Skeletal muscle satellite cell (primary cell): Measurements from ENCODE around the gene SOCS6.
A peak's percentile ranks its signal among the peaks of the same experiment; 100 is the strongest.

Experiments
- H3K27me3 ChIP-seq: 2 replicates; pipeline ENCODE4 v1.7.0; 2013; ENCODE audit warnings: low read length; ENCODE audit not compliant: control insufficient read depth, insufficient read depth
- H3K36me3 ChIP-seq: 2 replicates; pipeline ENCODE4 v1.7.0; 2013; ENCODE audit warnings: mild to moderate bottlenecking, control low read depth, low read length; ENCODE audit not compliant: insufficient read depth
- H3K4me1 ChIP-seq: 2 replicates; pipeline ENCODE4 v1.7.0; 2013; ENCODE audit warnings: low read length; ENCODE audit not compliant: control insufficient read depth, insufficient read depth
- H3K4me2 ChIP-seq: 2 replicates; pipeline ENCODE4 v1.7.0; 2013; ENCODE audit warnings: mild to moderate bottlenecking, low read length
- H3K4me3 ChIP-seq: 2 replicates; pipeline ENCODE4 v1.7.0; 2013; ENCODE audit warnings: low read length
- H3K9ac ChIP-seq: 2 replicates; pipeline ENCODE4 v1.7.0; 2013; ENCODE audit warnings: mild to moderate bottlenecking, low read depth, low read length, moderate library complexity
- H3K9me3 ChIP-seq: replicated peaks from 2 replicates; pipeline ENCODE4 v1.7.0; 2013; ENCODE audit warnings: mild to moderate bottlenecking, control low read depth, low read length

SOCS6 gene

DNA sequence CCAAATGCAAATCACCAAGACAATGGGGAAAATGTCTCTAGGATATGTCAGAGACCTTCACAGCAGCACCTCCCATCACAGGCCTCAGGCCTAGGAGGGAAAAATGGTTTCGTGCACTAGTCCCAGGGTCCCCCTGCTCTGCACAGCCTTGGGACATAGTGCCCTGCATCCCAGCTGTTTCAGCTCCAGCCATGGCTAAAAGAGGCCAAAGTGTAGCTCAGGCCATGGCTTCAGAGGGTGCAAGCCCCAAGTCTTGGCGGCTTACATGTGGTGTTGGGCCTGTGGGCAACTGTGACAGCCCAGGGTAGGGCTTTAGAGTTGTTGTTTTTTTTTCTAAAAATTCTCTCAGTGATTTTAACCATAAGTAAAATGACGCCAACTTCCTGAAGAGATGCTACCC lies 25.5 kb upstream of the SOCS6 start:
- Histone ChIP-seq H3K9me3 (no peaks in the 10 kb centered on the region), H3K4me3 (no peak overlapping the region), H3K27me3 (no peaks in the 10 kb centered on the region), H3K4me2 (no peak overlapping the region), H3K36me3 (no peaks in the 10 kb centered on the region), H3K9ac (no peak overlapping the region), H3K4me1 (peaks cover 6% of the 10 kb centered on the region)

DNA sequence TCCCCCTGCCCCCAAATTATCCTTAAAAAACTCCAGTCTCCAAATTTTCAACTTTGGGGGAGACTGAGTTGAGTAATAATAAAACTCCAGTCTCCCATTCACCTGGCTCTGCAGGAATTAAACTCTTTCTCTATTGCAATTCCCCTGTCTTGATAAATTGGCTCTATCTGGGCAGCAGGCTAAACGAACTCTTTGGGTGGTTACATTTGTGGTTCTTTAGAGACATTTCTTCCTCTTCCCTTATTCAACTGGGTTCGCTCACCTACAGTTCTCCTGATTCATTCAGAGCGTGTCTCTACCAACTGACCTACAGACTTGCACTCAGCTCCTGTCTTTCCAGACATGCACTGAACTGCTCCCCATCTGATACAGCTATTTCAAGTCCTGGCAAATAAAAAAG lies 17.1 kb upstream of the SOCS6 start:
- Histone ChIP-seq H3K9ac (no peak overlapping the region), H3K4me2 (no peak overlapping the region), H3K27me3 (no peaks in the 10 kb centered on the region), H3K4me3 (no peak overlapping the region), H3K9me3 (peaks cover 12% of the 10 kb centered on the region), H3K4me1 (no peaks in the 10 kb centered on the region), H3K36me3 (no peaks in the 10 kb centered on the region)

DNA sequence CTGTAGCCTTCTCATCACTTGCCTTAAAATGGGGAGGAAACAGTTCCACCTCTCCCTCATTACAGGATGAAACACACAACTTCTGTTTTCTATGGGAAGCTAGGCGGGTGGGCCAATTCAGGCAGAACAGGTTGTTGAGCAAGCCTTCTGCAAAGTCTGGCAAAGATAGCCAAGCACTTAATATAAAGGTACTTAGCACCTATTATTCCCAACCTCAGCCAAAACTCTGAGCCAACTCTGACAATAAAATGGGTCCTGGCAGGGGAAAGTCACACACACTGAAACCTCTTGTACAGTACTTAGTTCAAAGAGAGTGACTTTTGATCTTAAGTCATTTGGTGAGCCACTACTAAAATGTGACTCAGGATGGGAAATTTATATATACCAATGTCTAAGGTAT lies 15.8 kb upstream of the SOCS6 start:
- Histone ChIP-seq H3K4me3 (no peak overlapping the region), H3K36me3 (no peaks in the 10 kb centered on the region), H3K4me1 (no peaks in the 10 kb centered on the region), H3K9me3 (peaks cover 12% of the 10 kb centered on the region), H3K9ac (no peak overlapping the region), H3K27me3 (no peaks in the 10 kb centered on the region), H3K4me2 (no peak overlapping the region)

DNA sequence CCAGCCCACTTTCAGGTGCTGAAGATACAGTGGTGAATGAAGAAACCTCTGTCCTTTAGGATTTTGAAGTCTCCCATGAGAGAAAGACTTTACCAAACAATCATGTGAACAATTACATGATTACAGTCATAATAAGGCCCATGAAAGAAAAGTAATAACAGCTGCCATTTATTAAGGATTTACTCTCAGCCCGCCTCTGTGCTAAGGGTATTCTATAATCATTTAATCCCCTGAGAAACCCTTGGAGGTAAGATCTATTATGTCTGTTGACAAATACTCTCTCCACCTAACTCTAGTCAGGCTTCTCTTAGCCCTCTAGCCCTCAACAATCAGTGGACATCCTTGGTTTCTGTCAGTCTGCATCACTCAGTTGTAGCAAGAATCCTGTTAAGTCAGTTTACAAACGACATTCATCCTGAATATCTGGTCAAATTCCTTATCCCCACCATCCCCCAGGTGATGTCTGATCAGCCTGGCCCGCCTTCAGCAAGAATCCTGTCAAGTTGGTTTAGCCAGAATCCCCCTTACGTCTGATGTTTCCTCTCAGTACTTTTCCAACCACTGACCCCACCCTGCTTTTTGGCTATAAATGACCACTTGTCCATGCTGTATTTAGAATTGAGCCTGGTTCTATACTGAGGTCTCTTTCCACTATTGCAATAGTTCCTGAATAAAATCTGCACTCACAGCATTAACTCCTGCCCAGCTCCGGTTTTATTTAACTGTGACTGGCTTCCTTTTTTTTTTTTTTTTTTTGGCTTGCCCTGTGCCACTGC lies 12.2 kb upstream of the SOCS6 start:
- peaks cover 9% of the 10 kb centered on the region for H3K9me3 ChIP-seq
- H3K9ac ChIP-seq, result no peak overlapping the region
- H3K27me3 ChIP-seq, result no peaks in the 10 kb centered on the region
- no peak overlapping the region for H3K4me3 ChIP-seq
- no peaks in the 10 kb centered on the region for H3K4me1 ChIP-seq
- H3K4me2 ChIP-seq, result no peak overlapping the region
- H3K36me3 ChIP-seq, result no peaks in the 10 kb centered on the region

- H3K4me3 ChIP-seq, result no peak overlapping the region
- no peaks in the 10 kb centered on the region for H3K36me3 ChIP-seq
- H3K9me3 ChIP-seq, result no peaks in the 10 kb centered on the region
Measured at GRCh38 chr18:70279470-70279869, 9.4 kb upstream of the SOCS6 start.

DNA sequence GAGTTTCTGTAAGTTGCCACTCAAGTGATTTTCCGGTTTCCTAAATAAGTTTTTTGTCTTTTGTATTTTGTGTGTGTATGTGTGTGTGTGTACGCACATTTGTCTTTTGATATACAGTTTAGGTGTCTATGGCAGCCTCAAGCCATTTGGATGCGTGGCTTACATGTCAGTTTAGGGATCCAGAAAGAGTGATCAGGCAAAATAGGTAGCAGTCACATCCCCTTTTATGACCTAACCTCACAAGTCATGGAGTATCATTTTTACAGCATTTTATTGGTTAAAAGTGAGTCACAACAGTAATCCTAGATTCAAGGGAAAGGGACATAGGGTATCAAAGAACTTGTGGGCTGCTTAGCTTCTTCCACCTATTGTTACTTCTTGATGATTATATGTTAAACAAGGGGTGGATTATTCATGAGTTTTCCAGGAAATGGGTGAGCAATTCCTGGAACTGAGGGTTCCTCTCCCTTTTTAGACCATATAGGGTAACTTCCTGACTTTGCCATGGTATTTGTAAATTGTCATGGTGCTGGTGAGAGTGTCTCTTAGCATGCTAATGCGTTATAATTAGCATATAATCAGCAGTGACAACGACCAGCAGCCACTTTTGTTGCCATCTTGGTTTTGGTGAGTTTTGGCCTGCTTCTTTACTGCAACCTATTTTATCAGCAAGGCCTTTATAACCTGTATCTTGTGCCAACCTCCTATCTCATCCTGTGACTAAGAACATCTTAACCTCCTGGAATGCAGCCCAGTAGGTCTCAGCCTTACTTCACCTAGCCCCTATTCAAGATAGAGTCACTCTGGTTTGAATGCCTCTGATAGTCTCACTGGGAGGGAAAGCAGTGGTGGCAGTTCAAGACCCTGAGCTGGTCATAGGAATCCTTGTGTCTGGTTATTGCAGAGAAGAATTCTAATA lies 8.6 kb upstream of the SOCS6 start:
- Histone ChIP-seq H3K4me1 (no peaks in the 10 kb centered on the region), H3K27me3 (no peaks in the 10 kb centered on the region), H3K9ac (no peak overlapping the region), H3K9me3 (no peaks in the 10 kb centered on the region), H3K4me2 (no peak overlapping the region), H3K4me3 (no peak overlapping the region), H3K36me3 (no peaks in the 10 kb centered on the region)

More at GRCh38 chr18:70279470-70279869, 9.4 kb upstream of the SOCS6 start:
- H3K9ac ChIP-seq, result no peak overlapping the region
- no peak overlapping the region for H3K4me2 ChIP-seq
- no peaks in the 10 kb centered on the region for H3K27me3 ChIP-seq
- no peaks in the 10 kb centered on the region for H3K4me1 ChIP-seq

GRCh38 chr18:70284976-70285620 lies 3.7 kb upstream of the SOCS6 start:
- H3K36me3 ChIP-seq, result no peaks in the 10 kb centered on the region

DNA sequence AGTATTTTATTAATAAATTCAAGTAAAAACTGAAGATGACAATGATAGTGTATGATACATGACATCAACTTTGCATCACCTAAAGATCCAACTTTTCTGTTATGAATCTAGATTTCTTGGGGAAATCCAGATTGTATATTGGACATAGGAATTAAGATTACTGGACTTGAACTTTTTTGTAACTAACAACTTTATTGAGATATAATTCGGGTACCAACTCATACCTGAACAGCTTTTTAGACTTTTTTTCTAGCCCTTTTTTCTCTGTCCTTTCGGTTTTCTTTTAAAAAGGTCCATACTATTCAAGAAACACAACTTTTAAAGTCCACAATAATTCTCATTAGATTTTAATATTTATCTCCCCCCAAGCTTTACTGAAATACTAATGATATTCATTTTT lies 1.1 kb upstream of the SOCS6 start:
- peak overlapping the region; percentile 96 for H3K4me3 ChIP-seq
- H3K9ac ChIP-seq, result peak overlapping the region; percentile 96
- peaks cover 19% of the 10 kb centered on the region for H3K4me1 ChIP-seq
- H3K4me2 ChIP-seq, result peak overlapping the region; percentile 79
- H3K9me3 ChIP-seq, result no peaks in the 10 kb centered on the region
- no peaks in the 10 kb centered on the region for H3K36me3 ChIP-seq
- H3K27me3 ChIP-seq, result no peaks in the 10 kb centered on the region

More at GRCh38 chr18:70284976-70285620, 3.7 kb upstream of the SOCS6 start:
- Histone ChIP-seq H3K9ac (no peak overlapping the region), H3K27me3 (no peaks in the 10 kb centered on the region), H3K4me1 (no peaks in the 10 kb centered on the region), H3K9me3 (no peaks in the 10 kb centered on the region), H3K4me3 (no peak overlapping the region), H3K4me2 (no peak overlapping the region)

GRCh38 chr18:70288171-70288850 lies 534 bp upstream of the SOCS6 start:
- H3K4me2 ChIP-seq, result peak overlapping the region; percentile 79
- H3K27me3 ChIP-seq, result no peaks in the 10 kb centered on the region
- peak overlapping the region; percentile 96 for H3K4me3 ChIP-seq
- H3K9ac ChIP-seq, result peak overlapping the region; percentile 96
- no peaks in the 10 kb centered on the region for H3K36me3 ChIP-seq
- peaks cover 25% of the 10 kb centered on the region for H3K4me1 ChIP-seq
- no peaks in the 10 kb centered on the region for H3K9me3 ChIP-seq

GRCh38 chr18:70289351-70290312 lies 787 bp downstream of the SOCS6 start:
- Histone ChIP-seq H3K4me2 (peak overlapping the region; percentile 90), H3K4me1 (peaks cover 27% of the 10 kb centered on the region), H3K4me3 (peak overlapping the region; percentile 96), H3K9ac (peak overlapping the region; percentile 96), H3K36me3 (no peaks in the 10 kb centered on the region), H3K27me3 (no peaks in the 10 kb centered on the region), H3K9me3 (no peaks in the 10 kb centered on the region)
